ENCODE data around the gene FAM120A. TPM values are rescaled to one million over a fixed set of nuclear protein-coding genes. Genes with fewer than 3 reads are reported as not detected.
"Not testable (repeated sequence)": the region's sequence is repeated elsewhere in the genome, so short reads cannot be mapped to it uniquely, and the experiment has no call there.

Gene FAM120A
- total RNA-seq, 1 experiment from 2014 or later, result 98.2 TPM

- Mint-ChIP-seq H3K36me3 (ENCODE audit: insufficient read depth, unreplicated experiment) (peaks cover 9% of the 10 kb centered on the region), H3K27me3 (ENCODE audit: unreplicated experiment) (no peaks in the 10 kb centered on the region), H3K27ac (ENCODE audit: unreplicated experiment) (no peak overlapping the region), H3K9me3 (ENCODE audit: low read depth, unreplicated experiment) (no peaks in the 10 kb centered on the region), H3K4me1 (ENCODE audit: low read depth, unreplicated experiment) (peaks cover 21% of the 10 kb centered on the region), H3K4me3 (ENCODE audit: low read depth, unreplicated experiment) (no peak overlapping the region)
- intact Hi-C loops (cut with micrococcal nuclease; ENCODE audit: unreplicated experiment), result no loop called here
- TF ChIP-seq CTCF (IDR thresholded peaks at IDR 0.05; ENCODE audit: unreplicated experiment), result no peak
- CTCF ChIA-PET, result no interaction called here
- BruUV-seq (replicated peaks), result no TSS peak
- DNase-seq, result no peak
Measured at GRCh38 chr9:93508207-93508606, 56.7 kb downstream of the FAM120A start.

GRCh38 chr9:93509084-93509483 is 57.6 kb downstream of the FAM120A start:
- Mint-ChIP-seq H3K4me1 (ENCODE audit: low read depth, unreplicated experiment) (peaks cover 21% of the 10 kb centered on the region), H3K27ac (ENCODE audit: unreplicated experiment) (no peak overlapping the region), H3K9me3 (ENCODE audit: low read depth, unreplicated experiment) (no peaks in the 10 kb centered on the region), H3K4me3 (ENCODE audit: low read depth, unreplicated experiment) (no peak overlapping the region), H3K36me3 (ENCODE audit: insufficient read depth, unreplicated experiment) (peaks cover 5% of the 10 kb centered on the region), H3K27me3 (ENCODE audit: unreplicated experiment) (no peaks in the 10 kb centered on the region)
- BruUV-seq (replicated peaks), result no TSS peak
- no peak for DNase-seq
- TF ChIP-seq CTCF (IDR thresholded peaks at IDR 0.05; ENCODE audit: unreplicated experiment), result no peak
- CTCF ChIA-PET, result no interaction called here
- intact Hi-C loops (cut with micrococcal nuclease; ENCODE audit: unreplicated experiment), result no loop called here

- TF ChIP-seq CTCF (IDR thresholded peaks at IDR 0.05; ENCODE audit: unreplicated experiment), result no peak
- Mint-ChIP-seq H3K4me3 (ENCODE audit: low read depth, unreplicated experiment) (no peak overlapping the region), H3K9me3 (ENCODE audit: low read depth, unreplicated experiment) (no peaks in the 10 kb centered on the region), H3K4me1 (ENCODE audit: low read depth, unreplicated experiment) (peaks cover 21% of the 10 kb centered on the region), H3K27me3 (ENCODE audit: unreplicated experiment) (no peaks in the 10 kb centered on the region), H3K27ac (ENCODE audit: unreplicated experiment) (no peak overlapping the region), H3K36me3 (ENCODE audit: insufficient read depth, unreplicated experiment) (peaks cover 4% of the 10 kb centered on the region)
- CTCF ChIA-PET, result no interaction called here
- no peak for DNase-seq
- no TSS peak for BruUV-seq (replicated peaks)
- intact Hi-C loops (cut with micrococcal nuclease; ENCODE audit: unreplicated experiment), result no loop called here
Measured at GRCh38 chr9:93510041-93510440, 58.6 kb downstream of the FAM120A start.

GRCh38 chr9:93511228-93511627 is 59.7 kb downstream of the FAM120A start:
- H3K4me1 Mint-ChIP-seq (ENCODE audit: low read depth, unreplicated experiment), result peaks cover 21% of the 10 kb centered on the region
- H3K9me3 Mint-ChIP-seq (ENCODE audit: low read depth, unreplicated experiment); DNase-seq; H3K36me3 Mint-ChIP-seq (ENCODE audit: insufficient read depth, unreplicated experiment); H3K27me3 Mint-ChIP-seq (ENCODE audit: unreplicated experiment); CTCF ChIA-PET; BruUV-seq (replicated peaks); H3K27ac Mint-ChIP-seq (ENCODE audit: unreplicated experiment); intact Hi-C loops (cut with micrococcal nuclease; ENCODE audit: unreplicated experiment); H3K4me3 Mint-ChIP-seq (ENCODE audit: low read depth, unreplicated experiment): not testable (repeated sequence)

- CTCF ChIA-PET; H3K36me3 Mint-ChIP-seq (ENCODE audit: insufficient read depth, unreplicated experiment); DNase-seq; H3K9me3 Mint-ChIP-seq (ENCODE audit: low read depth, unreplicated experiment); H3K27me3 Mint-ChIP-seq (ENCODE audit: unreplicated experiment); H3K27ac Mint-ChIP-seq (ENCODE audit: unreplicated experiment); H3K4me3 Mint-ChIP-seq (ENCODE audit: low read depth, unreplicated experiment); BruUV-seq (replicated peaks); intact Hi-C loops (cut with micrococcal nuclease; ENCODE audit: unreplicated experiment): not testable (repeated sequence)
- H3K4me1 Mint-ChIP-seq (ENCODE audit: low read depth, unreplicated experiment), result peaks cover 14% of the 10 kb centered on the region
Measured at GRCh38 chr9:93512170-93512812, 60.8 kb downstream of the FAM120A start.
